OCI-LY3 (cell line): ENCODE measurements around the gene PPHLN1.

ENCODE experiments used
- H2AFZ ChIP-seq: fragments of 200-600, 300-600 bp; shearing (Covaris generic); 2 replicates; pipeline ENCODE4 v1.6.0; 2014; ENCODE audit warnings: antibody characterized with exemption, low read depth, low read length
- H3K27ac ChIP-seq: fragments of 200-600, 300-600 bp; sonication (generic); 2 replicates; pipeline ENCODE4 v1.5.1; 2014; ENCODE audit warnings: mild to moderate bottlenecking, low read length, moderate library complexity, mixed read lengths
- H3K27me3 ChIP-seq: fragments of 200-600, 300-600 bp; sonication (generic); 2 replicates; pipeline ENCODE4 v1.6.1; 2014; ENCODE audit warnings: low read depth, low read length, mixed read lengths
- H3K36me3 ChIP-seq: fragments of 200-600, 300-600 bp; sonication (generic); replicated peaks from 2 replicates; pipeline ENCODE3; 2014; ENCODE audit warnings: low read depth, low read length, mixed read lengths
- H3K4me1 ChIP-seq: fragments of 300-600, 200-600 bp; sonication (generic); 2 replicates; pipeline ENCODE4 v1.6.1; 2014; ENCODE audit warnings: low read length, mixed read lengths
- H3K4me2 ChIP-seq: fragments of 200-600, 300-600 bp; sonication (generic); 2 replicates; pipeline ENCODE4 v1.6.1; 2014; ENCODE audit warnings: low read length, mixed read lengths
- H3K4me3 ChIP-seq: fragments of 300-600, 200-600 bp; sonication (generic); 2 replicates; pipeline ENCODE4 v1.5.1; 2014; ENCODE audit warnings: antibody characterized with exemption, mild to moderate bottlenecking, low read length, moderate library complexity
- H3K79me2 ChIP-seq: fragments of 300-600, 200-600 bp; shearing (Covaris generic); 2 replicates; pipeline ENCODE4 v1.6.1; 2014; ENCODE audit warnings: mild to moderate bottlenecking, low read length, mixed read lengths
- H3K9ac ChIP-seq: fragments of 300-600, 200-600 bp; shearing (Covaris generic); 2 replicates; pipeline ENCODE4 v1.6.0; 2014; ENCODE audit warnings: mild to moderate bottlenecking, low read length, moderate library complexity
- H3K9me3 ChIP-seq: fragments of 200-600, 300-600 bp; shearing (Covaris generic); 2 replicates; pipeline ENCODE4 v1.6.1; 2014; ENCODE audit warnings: low read length, mixed read lengths; ENCODE audit not compliant: insufficient read depth
- H4K20me1 ChIP-seq: fragments of 200-600, 300-600 bp; sonication (generic); 2 replicates; pipeline ENCODE4 v1.6.1; 2016; ENCODE audit warnings: low read length, mixed read lengths; ENCODE audit not compliant: insufficient read depth
- EZH2phosphoT487 ChIP-seq: fragments of 200-600 bp; shearing (Covaris generic); IDR thresholded peaks from 2 replicates; pipeline ENCODE4 v1.6.1; 2018; ENCODE audit warnings: antibody characterized with exemption, mixed run types, low read depth
- TF ChIP-seq, protein P1 (sequence below): fragments of 200-600, 300-600 bp; sonication (generic); IDR thresholded peaks from 2 replicates; pipeline ENCODE4 v1.5.1; 2014; ENCODE audit warnings: antibody characterized with exemption, low read length, low read depth

The PPHLN1 gene

DNA sequence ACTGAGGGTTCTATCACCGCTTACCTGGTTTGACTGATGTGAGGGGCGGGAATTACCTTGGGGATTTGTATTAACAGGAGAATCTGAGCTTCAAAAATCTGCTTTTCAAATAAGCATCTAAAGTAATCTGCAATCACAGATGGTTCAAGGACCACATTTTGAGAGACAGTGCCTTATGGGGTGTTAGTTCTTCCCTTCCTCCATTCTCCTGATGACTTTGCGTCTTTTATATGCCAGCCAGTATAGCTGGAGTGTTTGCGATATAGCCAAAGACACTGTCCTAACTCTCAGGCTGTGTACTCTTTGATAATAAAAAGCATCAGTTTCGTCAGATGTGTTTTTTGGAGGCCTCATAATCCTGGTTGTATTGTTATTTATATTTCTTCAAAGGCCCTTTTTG is 39.5 kb downstream of the PPHLN1 start:
- H3K4me3 ChIP-seq, result no peak overlapping the region
- H4K20me1 ChIP-seq, result 0 out of 2 replicates have a peak, but pooled peaks cover 7% of the 10 kb centered on the region
- H3K79me2 ChIP-seq, result peaks cover 21% of the 10 kb centered on the region
- no peaks in the 10 kb centered on the region for H3K9me3 ChIP-seq
- no peak overlapping the region for H3K27ac ChIP-seq
- TF ChIP-seq, protein P1, sequence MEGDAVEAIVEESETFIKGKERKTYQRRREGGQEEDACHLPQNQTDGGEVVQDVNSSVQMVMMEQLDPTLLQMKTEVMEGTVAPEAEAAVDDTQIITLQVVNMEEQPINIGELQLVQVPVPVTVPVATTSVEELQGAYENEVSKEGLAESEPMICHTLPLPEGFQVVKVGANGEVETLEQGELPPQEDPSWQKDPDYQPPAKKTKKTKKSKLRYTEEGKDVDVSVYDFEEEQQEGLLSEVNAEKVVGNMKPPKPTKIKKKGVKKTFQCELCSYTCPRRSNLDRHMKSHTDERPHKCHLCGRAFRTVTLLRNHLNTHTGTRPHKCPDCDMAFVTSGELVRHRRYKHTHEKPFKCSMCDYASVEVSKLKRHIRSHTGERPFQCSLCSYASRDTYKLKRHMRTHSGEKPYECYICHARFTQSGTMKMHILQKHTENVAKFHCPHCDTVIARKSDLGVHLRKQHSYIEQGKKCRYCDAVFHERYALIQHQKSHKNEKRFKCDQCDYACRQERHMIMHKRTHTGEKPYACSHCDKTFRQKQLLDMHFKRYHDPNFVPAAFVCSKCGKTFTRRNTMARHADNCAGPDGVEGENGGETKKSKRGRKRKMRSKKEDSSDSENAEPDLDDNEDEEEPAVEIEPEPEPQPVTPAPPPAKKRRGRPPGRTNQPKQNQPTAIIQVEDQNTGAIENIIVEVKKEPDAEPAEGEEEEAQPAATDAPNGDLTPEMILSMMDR, result no peak
- TF ChIP-seq EZH2phosphoT487, result no peak
- H3K9ac ChIP-seq, result no peak overlapping the region
- peaks cover 18% of the 10 kb centered on the region for H3K36me3 ChIP-seq
- H2AFZ ChIP-seq, result no peak overlapping the region
- no peaks in the 10 kb centered on the region for H3K27me3 ChIP-seq
- H3K4me1 ChIP-seq, result peaks cover 14% of the 10 kb centered on the region
- H3K4me2 ChIP-seq, result no peak overlapping the region

DNA sequence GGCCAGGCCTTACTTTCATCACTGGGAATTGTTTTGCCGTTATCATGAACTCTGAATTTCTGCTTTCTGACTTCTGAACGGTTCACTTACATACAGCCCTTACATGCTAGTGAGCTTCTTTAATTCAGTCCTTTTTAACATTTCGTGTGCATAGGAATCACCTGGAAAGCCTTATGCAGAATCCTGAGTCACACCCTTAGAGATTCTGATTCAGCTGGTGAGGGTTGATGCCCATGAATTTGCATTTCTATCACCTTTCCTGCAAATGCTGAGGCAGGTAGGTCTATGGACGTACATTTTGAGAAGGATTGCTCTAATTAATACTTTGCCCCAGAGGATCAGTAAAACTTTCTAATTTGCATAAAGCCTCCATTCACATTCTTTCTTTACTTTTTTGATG is 44.0 kb downstream of the PPHLN1 start:
- Histone ChIP-seq H3K36me3 (no peaks in the 10 kb centered on the region), H3K27me3 (no peaks in the 10 kb centered on the region), H3K27ac (no peak overlapping the region), H3K4me3 (no peak overlapping the region), H3K4me2 (no peak overlapping the region), H3K9me3 (no peaks in the 10 kb centered on the region), H3K4me1 (peaks cover 5% of the 10 kb centered on the region), H3K9ac (no peak overlapping the region), H3K79me2 (peaks cover 12% of the 10 kb centered on the region), H4K20me1 (peaks cover 11% of the 10 kb centered on the region), H2AFZ (no peak overlapping the region)
- no peak for TF ChIP-seq EZH2phosphoT487
- TF ChIP-seq, protein P1, result no peak

DNA sequence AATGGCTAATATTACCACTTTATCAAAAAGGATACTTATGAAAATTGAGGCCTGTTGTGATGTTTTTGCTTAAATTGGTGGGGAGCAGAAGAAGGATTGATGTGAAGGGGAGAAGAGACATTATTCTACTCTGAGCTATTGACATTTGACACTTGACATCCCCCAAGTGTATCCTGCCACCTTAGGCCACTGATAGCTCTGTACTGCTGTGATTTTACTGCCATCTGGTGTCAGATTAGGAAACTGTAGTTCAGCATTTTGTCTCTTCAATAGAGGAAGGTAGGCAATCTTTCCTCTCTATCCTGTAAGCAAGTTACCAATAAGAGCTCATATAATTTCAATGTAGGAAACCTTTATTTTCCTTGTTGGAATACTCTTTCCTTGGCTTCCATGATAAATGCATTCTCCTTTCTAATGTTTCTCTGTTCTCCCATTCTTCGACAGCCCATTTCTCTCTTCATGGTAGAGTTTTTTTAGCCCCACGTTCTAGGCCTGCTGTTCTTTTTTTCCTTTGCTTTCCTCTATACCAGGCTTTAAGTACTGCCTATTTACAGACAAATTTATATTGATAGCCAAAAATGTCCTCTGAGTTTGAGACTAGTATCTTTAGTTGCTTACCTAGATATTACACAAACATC is 46.3 kb downstream of the PPHLN1 start:
- H3K4me3 ChIP-seq, result no peak overlapping the region
- H3K27ac ChIP-seq, result no peak overlapping the region
- H3K9me3 ChIP-seq, result no peaks in the 10 kb centered on the region
- no peaks in the 10 kb centered on the region for H3K27me3 ChIP-seq
- H3K4me1 ChIP-seq, result peaks cover 5% of the 10 kb centered on the region
- no peak for TF ChIP-seq EZH2phosphoT487
- TF ChIP-seq, protein P1, result peak; percentile 87
- no peak overlapping the region for H3K9ac ChIP-seq
- no peak overlapping the region for H3K4me2 ChIP-seq
- no peak overlapping the region for H2AFZ ChIP-seq
- peaks cover 11% of the 10 kb centered on the region for H4K20me1 ChIP-seq
- peaks cover 12% of the 10 kb centered on the region for H3K79me2 ChIP-seq
- peaks cover 11% of the 10 kb centered on the region for H3K36me3 ChIP-seq

DNA sequence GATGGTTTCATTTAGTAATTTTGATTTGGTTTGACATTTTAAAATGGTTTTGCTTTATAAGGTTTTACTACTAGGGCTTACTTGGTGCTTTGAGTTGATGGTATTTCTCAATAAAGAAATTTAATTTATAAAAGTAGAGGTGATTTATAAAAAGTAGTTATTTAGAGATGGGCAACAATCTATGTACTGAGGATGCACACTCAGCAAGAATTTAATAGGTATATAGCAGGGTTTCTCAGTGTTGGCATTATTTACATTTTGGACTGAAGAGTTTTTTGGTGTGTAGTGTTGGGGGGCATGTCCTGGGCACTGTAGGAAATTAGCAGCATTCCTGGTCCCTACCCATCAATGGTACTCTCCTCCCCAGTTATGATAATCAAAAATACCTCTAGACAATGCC is 47.7 kb downstream of the PPHLN1 start:
- Histone ChIP-seq H3K4me2 (peak overlapping the region; percentile 18; the same call in 1 of the 2 replicates), H3K36me3 (peaks cover 14% of the 10 kb centered on the region), H2AFZ (no peak overlapping the region), H3K9me3 (no peaks in the 10 kb centered on the region), H3K27me3 (no peaks in the 10 kb centered on the region), H3K4me3 (no peak overlapping the region), H3K9ac (no peak overlapping the region), H3K27ac (no peak overlapping the region), H3K79me2 (peaks cover 12% of the 10 kb centered on the region), H3K4me1 (peaks cover 5% of the 10 kb centered on the region), H4K20me1 (peaks cover 11% of the 10 kb centered on the region)
- TF ChIP-seq, protein P1, result no peak
- no peak for TF ChIP-seq EZH2phosphoT487
